B cell (primary cell): ENCODE measurements around the gene SYNE1. TPM values are rescaled to one million over a fixed set of nuclear protein-coding genes. Genes with fewer than 3 reads are reported as not detected.

ENCODE experiments used
- ATAC-seq: fragments of 200-7000 bp; cut with Tn5 transposase; one replicate; pipeline ENCODE4 v1.10.0; 2021; ENCODE audit warnings: low read depth, mild to moderate bottlenecking, moderate number of reproducible peaks, moderate library complexity
- CTCF ChIA-PET: fragments of 350-600 bp; sonication (Branson Sonifier 250); formaldehyde crosslinking; loops from one replicate; lab custom pipeline; 2021; ENCODE audit warnings: antibody characterized with exemption, inconsistent platforms; lab: Charles Lee
- POLR2A ChIA-PET: fragments of 350-600 bp; sonication (Branson Sonifier 250); formaldehyde crosslinking; loops from one replicate; lab custom pipeline; 2021; ENCODE audit warnings: antibody characterized with exemption; lab: Charles Lee
- DNase-seq: peaks from one replicate; pipeline ENCODE4 v3.0.0; 2013
- H2AFZ ChIP-seq: 2 replicates; pipeline ENCODE4 v1.6.1; 2012; ENCODE audit warnings: mild to moderate bottlenecking, low read depth, low read length; ENCODE audit not compliant: insufficient read depth, poor library complexity, severe bottlenecking
- H3K27ac ChIP-seq, 2 donors: 1 replicate in 1 of 2; 2 replicates in 1 of 2; pipeline ENCODE4 v1.5.1; 2012 to 2013; ENCODE audit warnings: low read length in 2 of 2, mild to moderate bottlenecking in 2 of 2, moderate library complexity in 1 of 2
- H3K27me3 ChIP-seq, 4 experiments: fragments of 200-600 bp in 1 of 4; sonication (generic) in 1 of 4; replicated peaks in 1 of 4; 1 replicate in 2 of 4; 2 replicates in 2 of 4; pipeline versions ENCODE4 v1.6.1 to v1.7.0; 2013 to 2016; ENCODE audit warnings: low read length in 3 of 4, mild to moderate bottlenecking in 2 of 4, mixed read lengths in 1 of 4, moderate library complexity in 1 of 4; ENCODE audit not compliant: insufficient read depth in 4 of 4, control insufficient read depth in 3 of 4; ENCODE audit errors: control extremely low read depth in 1 of 4
- H3K36me3 ChIP-seq, 2 experiments: replicated peaks in 1 of 2; 1 replicate in 1 of 2; 2 replicates in 1 of 2; pipeline versions ENCODE4 v1.6.1 to v1.7.1; 2013; ENCODE audit warnings: low read length in 1 of 2; ENCODE audit not compliant: insufficient read depth in 2 of 2, control insufficient read depth in 1 of 2; ENCODE audit errors: control extremely low read depth in 1 of 2, extremely low read depth in 1 of 2
- H3K4me1 ChIP-seq, 2 donors: fragments of 200-600 bp in 1 of 2; sonication (generic) in 1 of 2; 1 replicate in 1 of 2; 2 replicates in 1 of 2; pipeline versions ENCODE4 v1.5.1 to v1.6.1; 2013 to 2017; ENCODE audit warnings: low read length in 2 of 2; ENCODE audit not compliant: control insufficient read depth in 2 of 2, insufficient read depth in 2 of 2
- H3K4me2 ChIP-seq: replicated peaks from 2 replicates; pipeline ENCODE3; 2012; ENCODE audit warnings: mild to moderate bottlenecking, low read depth, low read length; ENCODE audit not compliant: poor library complexity, severe bottlenecking
- H3K4me3 ChIP-seq, 5 experiments: fragments of 200-600 bp in 1 of 5; sonication (generic) in 1 of 5; 1 replicate in 3 of 5; 2 replicates in 2 of 5; pipeline versions ENCODE4 v1.5.1 to v1.7.0; 2011 to 2016; ENCODE audit warnings: low read length in 4 of 5, mild to moderate bottlenecking in 4 of 5, low read depth in 2 of 5, control low read depth in 1 of 5, moderate library complexity in 1 of 5; ENCODE audit not compliant: insufficient read depth in 1 of 5; ENCODE audit errors: control extremely low read depth in 1 of 5, extremely low read depth in 1 of 5
- H3K79me2 ChIP-seq: fragments of 200-600 bp; sonication (generic); one replicate; pipeline ENCODE4 v1.6.0; 2016; ENCODE audit warnings: low read length; ENCODE audit not compliant: control insufficient read depth, insufficient read depth
- H3K9ac ChIP-seq: fragments of 200-600 bp; sonication (generic); 2 replicates; pipeline ENCODE4 v1.6.1; 2017; ENCODE audit warnings: mild to moderate bottlenecking, low read length, moderate library complexity
- H3K9me3 ChIP-seq, 3 donors: one replicate each; pipeline versions ENCODE4 v1.6.1 to v1.7.1; 2013; ENCODE audit warnings: low read length in 2 of 3; ENCODE audit not compliant: control insufficient read depth in 2 of 3, insufficient read depth in 1 of 3; ENCODE audit errors: control extremely low read depth in 1 of 3
- H4K20me1 ChIP-seq: 2 replicates; pipeline ENCODE4 v1.6.0; 2012; ENCODE audit warnings: mild to moderate bottlenecking, low read length; ENCODE audit not compliant: insufficient read depth, control insufficient read depth, poor library complexity, severe bottlenecking
- H3K27ac Mint-ChIP-seq: one replicate; pipeline ENCODE4 v1.8.0; 2021; ENCODE audit warnings: mixed read lengths
- H3K27me3 Mint-ChIP-seq: one replicate; pipeline ENCODE4 v1.8.0; 2021; ENCODE audit warnings: mixed read lengths
- H3K4me1 Mint-ChIP-seq: one replicate; pipeline ENCODE4 v1.8.0; 2021; ENCODE audit warnings: mixed read lengths
- H3K4me3 Mint-ChIP-seq: one replicate; pipeline ENCODE4 v1.8.0; 2021; ENCODE audit warnings: mixed read lengths
- H3K9me3 Mint-ChIP-seq: one replicate; pipeline ENCODE4 v1.8.0; 2022; ENCODE audit warnings: mixed read lengths; ENCODE audit not compliant: insufficient read depth
- EZH2 ChIP-seq: IDR thresholded peaks from 2 replicates; pipeline ENCODE4 v1.6.1; 2012; ENCODE audit warnings: borderline replicate concordance, low read depth, mild to moderate bottlenecking, moderate library complexity, low read length; ENCODE audit not compliant: insufficient read depth, poor library complexity, severe bottlenecking
- WGBS: methylation state at CpG from one replicate; pipeline ENCODE4 v1.1.5; 2013; ENCODE audit warnings: missing lambda C conversion rate; ENCODE audit not compliant: insufficient coverage; 5-methylcytosine and 5-hydroxymethylcytosine counted together
- intact Hi-C: fragments of 100-400 bp; cut with micrococcal nuclease; formaldehyde crosslinking; loops from one replicate; pipeline ENCODE4 v1.10.0; 2022
- polyA plus RNA-seq: library from polyadenylated mRNA; depleted of rRNA; stranded (reverse); fragments of >200 nt; gene quantifications from 2 replicates; pipeline ENCODE4 v1.2.3, GENCODE V29; 2012
- total RNA-seq, 2 donors: library from RNA; stranded (reverse); fragments of 120-200 nt in 1 of 2; gene quantifications; 1 replicate in 1 of 2; 2 replicates in 1 of 2; pipeline versions ENCODE4 v1.2.3 to v1.2.4, GENCODE V29; 2013 to 2022
- TF ChIP-seq, protein P1 (sequence below): fragments of 200-600 bp; IDR thresholded peaks from one replicate; pipeline ENCODE4 v1.8.0; 2022; ENCODE audit warnings: antibody characterized with exemption, mild to moderate bottlenecking

The SYNE1 gene
- total and polyA plus RNA-seq, 2 donors (not counting 1 experiment from before 2014, with no cell fraction given) = 49.2 to 108 TPM

DNA sequence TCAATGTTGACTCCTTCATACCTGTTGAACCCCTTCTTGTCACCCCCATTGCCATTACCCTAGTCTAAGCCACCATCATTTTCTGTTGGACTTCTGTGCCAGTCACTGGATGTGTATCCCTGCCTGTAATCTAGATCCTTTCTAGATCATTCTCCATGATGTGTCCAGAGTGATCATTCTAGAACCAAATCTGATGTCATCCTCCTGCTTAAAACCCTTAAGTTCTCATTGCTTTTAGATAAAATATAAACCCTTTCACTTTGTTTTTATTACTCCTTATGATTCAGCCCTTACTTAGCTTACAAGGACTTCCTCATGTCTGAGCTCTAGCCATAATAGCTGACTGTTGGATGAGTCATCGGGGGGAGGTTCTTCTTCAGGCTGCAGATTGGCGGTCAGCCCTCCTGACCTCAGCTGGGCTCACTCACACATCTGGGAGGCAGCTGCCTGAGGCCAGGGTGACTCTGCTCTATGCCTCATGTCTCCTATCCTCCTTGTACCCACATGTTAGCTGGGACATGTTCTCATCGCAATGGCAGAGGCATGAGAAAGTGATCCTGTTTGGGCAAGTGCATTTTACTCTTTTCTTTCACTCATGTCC lies 542.1 kb downstream of the SYNE1 start:
- Histone ChIP-seq H3K27ac (no peak overlapping the region), H3K4me3 (no peak overlapping the region), H2AFZ (no peak overlapping the region), H3K9ac (no peak overlapping the region), H3K36me3 (no peaks in the 10 kb centered on the region), H3K27me3 (no peaks in the 10 kb centered on the region), H3K4me1 (no peaks in the 10 kb centered on the region), H3K9me3 (no peaks in the 10 kb centered on the region), H4K20me1 (no peaks in the 10 kb centered on the region), H3K79me2 (no peaks in the 10 kb centered on the region), H3K4me2 (no peak overlapping the region)
- Mint-ChIP-seq H3K4me3 (no peak overlapping the region), H3K27me3 (no peaks in the 10 kb centered on the region), H3K27ac (no peak overlapping the region), H3K4me1 (no peaks in the 10 kb centered on the region), H3K9me3 (no peaks in the 10 kb centered on the region)
- DNase-seq = no peak
- 79% methylated on average over 2 of the region's 3 CpGs for WGBS
- TF ChIP-seq EZH2 = no peak
- ChIA-PET POLR2A (no interaction called here), CTCF (no interaction called here)
- ATAC-seq = no peak
- intact Hi-C loops = no loop called here

DNA sequence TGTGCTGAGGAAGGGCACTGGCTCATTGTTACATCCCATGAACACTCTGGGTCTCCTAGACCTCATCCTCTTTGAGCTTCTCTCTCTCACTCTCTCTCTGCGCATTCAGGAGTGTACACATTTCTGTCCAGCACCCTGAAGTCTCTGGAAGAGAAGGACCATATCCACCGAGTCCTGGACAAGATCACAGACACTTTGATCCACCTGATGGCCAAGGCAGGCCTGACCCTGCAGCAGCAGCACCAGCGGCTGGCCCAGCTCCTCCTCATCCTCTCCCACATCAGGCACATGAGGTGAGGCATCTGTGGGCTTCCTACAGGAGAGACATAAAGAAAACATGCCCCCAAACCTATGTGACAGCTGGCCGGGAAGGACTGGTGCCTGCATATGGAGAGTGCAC lies 542.9 kb downstream of the SYNE1 start:
- Histone ChIP-seq H3K27ac (no peak overlapping the region), H3K27me3 (no peaks in the 10 kb centered on the region), H4K20me1 (no peaks in the 10 kb centered on the region), H3K4me1 (no peaks in the 10 kb centered on the region), H3K79me2 (no peaks in the 10 kb centered on the region), H3K4me3 (no peak overlapping the region), H3K9ac (no peak overlapping the region), H3K9me3 (no peaks in the 10 kb centered on the region), H3K36me3 (no peaks in the 10 kb centered on the region), H3K4me2 (no peak overlapping the region), H2AFZ (no peak overlapping the region)
- Mint-ChIP-seq H3K27ac (no peak overlapping the region), H3K9me3 (no peaks in the 10 kb centered on the region), H3K27me3 (no peaks in the 10 kb centered on the region), H3K4me3 (no peak overlapping the region), H3K4me1 (no peaks in the 10 kb centered on the region)
- CTCF ChIA-PET = no interaction called here
- intact Hi-C loops = no loop called here
- TF ChIP-seq, protein P1, sequence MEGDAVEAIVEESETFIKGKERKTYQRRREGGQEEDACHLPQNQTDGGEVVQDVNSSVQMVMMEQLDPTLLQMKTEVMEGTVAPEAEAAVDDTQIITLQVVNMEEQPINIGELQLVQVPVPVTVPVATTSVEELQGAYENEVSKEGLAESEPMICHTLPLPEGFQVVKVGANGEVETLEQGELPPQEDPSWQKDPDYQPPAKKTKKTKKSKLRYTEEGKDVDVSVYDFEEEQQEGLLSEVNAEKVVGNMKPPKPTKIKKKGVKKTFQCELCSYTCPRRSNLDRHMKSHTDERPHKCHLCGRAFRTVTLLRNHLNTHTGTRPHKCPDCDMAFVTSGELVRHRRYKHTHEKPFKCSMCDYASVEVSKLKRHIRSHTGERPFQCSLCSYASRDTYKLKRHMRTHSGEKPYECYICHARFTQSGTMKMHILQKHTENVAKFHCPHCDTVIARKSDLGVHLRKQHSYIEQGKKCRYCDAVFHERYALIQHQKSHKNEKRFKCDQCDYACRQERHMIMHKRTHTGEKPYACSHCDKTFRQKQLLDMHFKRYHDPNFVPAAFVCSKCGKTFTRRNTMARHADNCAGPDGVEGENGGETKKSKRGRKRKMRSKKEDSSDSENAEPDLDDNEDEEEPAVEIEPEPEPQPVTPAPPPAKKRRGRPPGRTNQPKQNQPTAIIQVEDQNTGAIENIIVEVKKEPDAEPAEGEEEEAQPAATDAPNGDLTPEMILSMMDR = no peak
- no peak for TF ChIP-seq EZH2
- 93% methylated on average over 3 of the region's 4 CpGs for WGBS
- POLR2A ChIA-PET = no interaction called here
- no peak for DNase-seq
- ATAC-seq = no peak
